Tibial nerve (tissue), 4 donors: Measurements from ENCODE around the gene KAT8. TPM values are rescaled to one million over a fixed set of nuclear protein-coding genes. Genes with fewer than 3 reads are reported as not detected.

Experiments
- DNase-seq, 2 donors: peaks; one replicate each; pipeline ENCODE4 v3.0.0-alpha.2; 2019; ENCODE audit warnings: low spot score in 2 of 2
- H3K27ac ChIP-seq, 4 donors: fragments of 200-600 bp; sonication (generic) in 3 of 4; one replicate each; pipeline ENCODE4 v1.5.1; 2017 to 2019; ENCODE audit warnings: mild to moderate bottlenecking in 1 of 4
- H3K27me3 ChIP-seq, 2 donors: fragments of 200-600 bp; sonication (generic) in 1 of 2; one replicate each; pipeline versions ENCODE4 v1.5.1 to v1.6.0; 2017 to 2019
- H3K36me3 ChIP-seq, 3 donors: fragments of 200-600 bp; sonication (generic); one replicate each; pipeline ENCODE4 v1.5.1; 2018 to 2019
- H3K4me1 ChIP-seq, 4 donors: fragments of 200-600 bp; sonication (generic) in 3 of 4; one replicate each; pipeline ENCODE4 v1.5.1; 2017 to 2019
- H3K4me3 ChIP-seq, 4 donors: fragments of 200-600 bp; sonication (generic) in 3 of 4; one replicate each; pipeline ENCODE4 v1.5.1; 2017 to 2019; ENCODE audit warnings: mild to moderate bottlenecking in 1 of 4, moderate library complexity in 1 of 4
- H3K9me3 ChIP-seq, 4 donors: fragments of 200-600 bp; sonication (generic) in 3 of 4; one replicate each; pipeline ENCODE4 v1.5.1; 2017 to 2019
- CTCF ChIP-seq, 5 experiments: fragments of 200-600 bp in 3 of 5; fragments of 450-650 bp in 2 of 5; sonication (generic) in 3 of 5; IDR thresholded peaks; one replicate each; pipeline ENCODE4 v1.5.1; 2016 to 2019; ENCODE audit warnings: antibody characterized with exemption in 5 of 5, mild to moderate bottlenecking in 3 of 5, moderate library complexity in 2 of 5
- EP300 ChIP-seq, 2 donors: sonication (generic); formaldehyde crosslinking; IDR thresholded peaks; one replicate each; pipeline ENCODE4 v1.6.1; 2017; ENCODE audit warnings: antibody characterized with exemption in 2 of 2, mild to moderate bottlenecking in 1 of 2
- POLR2A ChIP-seq, 2 donors: fragments of 450-650 bp; IDR thresholded peaks; one replicate each; pipeline ENCODE4 v1.6.1; 2017; ENCODE audit warnings: antibody characterized with exemption in 2 of 2, mild to moderate bottlenecking in 2 of 2, moderate library complexity in 2 of 2
- WGBS, 2 donors: methylation state at CpG; one replicate each; pipeline ENCODE4 v1.1.5; 2018; 5-methylcytosine and 5-hydroxymethylcytosine counted together
- total RNA-seq, 4 donors: library from RNA; depleted of rRNA; stranded (reverse); fragments of >200 nt; gene quantifications; one replicate each; pipeline ENCODE4 v1.1.0, GENCODE V29; 2016

Gene KAT8
- total RNA-seq, 4 donors from 2014 or later, result 79.5 to 99.0 (median 92.7) TPM

- Histone ChIP-seq H3K27me3 (no peaks in the 10 kb centered on the region), H3K27ac (no peak overlapping the region), H3K36me3 (peaks cover 0 to 68% (median 15%) of the 10 kb centered on the region in 3 donors), H3K4me1 (peaks cover 0 to 41% (median 9%) of the 10 kb centered on the region in 4 donors), H3K9me3 (no peaks in the 10 kb centered on the region), H3K4me3 (no peak overlapping the region)
- TF ChIP-seq POLR2A (IDR thresholded peaks at IDR 0.05) (no peak), EP300 (IDR thresholded peaks at IDR 0.05) (no peak), CTCF (IDR thresholded peaks at IDR 0.05) (no peak)
- 90 to 95% methylated on average over 30 of the region's 30 CpGs for WGBS, 2 donors
- no peak for DNase-seq
These were observed 39.7 kb upstream of the KAT8 start for GRCh38 chr16:31077592-31078396.

DNA sequence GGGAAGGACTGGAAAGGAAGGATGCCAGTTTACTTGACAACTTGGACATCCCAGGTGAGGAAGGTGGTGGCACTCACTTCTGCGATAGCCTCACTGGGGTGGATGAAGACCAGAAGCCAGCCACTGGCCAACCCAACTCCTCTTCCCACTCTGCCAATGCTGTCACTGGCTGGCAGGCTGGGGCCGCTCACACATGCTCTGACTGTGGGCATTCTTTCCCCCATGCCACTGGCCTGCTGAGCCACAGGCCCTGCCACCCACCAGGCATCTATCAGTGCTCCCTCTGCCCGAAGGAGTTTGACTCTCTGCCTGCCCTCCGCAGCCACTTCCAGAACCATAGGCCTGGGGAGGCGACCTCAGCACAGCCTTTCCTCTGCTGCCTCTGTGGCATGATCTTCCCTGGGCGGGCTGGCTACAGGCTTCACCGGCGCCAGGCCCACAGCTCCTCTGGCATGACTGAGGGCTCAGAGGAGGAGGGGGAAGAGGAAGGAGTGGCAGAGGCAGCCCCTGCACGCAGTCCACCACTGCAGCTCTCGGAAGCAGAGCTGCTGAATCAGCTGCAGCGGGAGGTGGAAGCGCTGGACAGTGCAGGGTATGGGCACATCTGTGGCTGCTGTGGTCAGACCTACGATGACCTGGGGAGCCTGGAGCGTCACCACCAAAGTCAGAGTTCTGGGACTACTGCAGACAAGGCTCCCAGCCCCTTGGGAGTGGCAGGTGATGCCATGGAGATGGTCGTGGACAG lies 38.7 kb upstream of the KAT8 start:
- peaks cover 0 to 78% (median 15%) of the 10 kb centered on the region in 3 donors for H3K36me3 ChIP-seq
- H3K4me3 ChIP-seq, result no peak overlapping the region
- no peaks in the 10 kb centered on the region for H3K9me3 ChIP-seq
- peaks cover 0 to 43% (median 8%) of the 10 kb centered on the region in 4 donors for H3K4me1 ChIP-seq
- H3K27ac ChIP-seq, result no peak overlapping the region
- TF ChIP-seq EP300 (IDR thresholded peaks at IDR 0.05) (no peak), CTCF (IDR thresholded peaks at IDR 0.05) (no peak), POLR2A (IDR thresholded peaks at IDR 0.05) (no peak)
- H3K27me3 ChIP-seq, result no peaks in the 10 kb centered on the region
- WGBS, 2 donors, result 93 to 95% methylated on average over 14 to 15 of the region's 15 CpGs
- DNase-seq, result no peak

GRCh38 chr16:31079342-31079944 lies 38.0 kb upstream of the KAT8 start:
- H3K27me3 ChIP-seq, result no peaks in the 10 kb centered on the region
- H3K9me3 ChIP-seq, result no peaks in the 10 kb centered on the region
- H3K27ac ChIP-seq, result no peak overlapping the region
- WGBS, 2 donors, result 84 to 92% methylated on average over 13 of the region's 13 CpGs
- DNase-seq, result no peak
- peaks cover 0 to 43% (median 8%) of the 10 kb centered on the region in 4 donors for H3K4me1 ChIP-seq
- H3K36me3 ChIP-seq, result peaks cover 0 to 85% (median 15%) of the 10 kb centered on the region in 3 donors
- TF ChIP-seq POLR2A (IDR thresholded peaks at IDR 0.05) (no peak), CTCF (IDR thresholded peaks at IDR 0.05) (no peak), EP300 (IDR thresholded peaks at IDR 0.05) (no peak)
- H3K4me3 ChIP-seq, result no peak overlapping the region

DNA sequence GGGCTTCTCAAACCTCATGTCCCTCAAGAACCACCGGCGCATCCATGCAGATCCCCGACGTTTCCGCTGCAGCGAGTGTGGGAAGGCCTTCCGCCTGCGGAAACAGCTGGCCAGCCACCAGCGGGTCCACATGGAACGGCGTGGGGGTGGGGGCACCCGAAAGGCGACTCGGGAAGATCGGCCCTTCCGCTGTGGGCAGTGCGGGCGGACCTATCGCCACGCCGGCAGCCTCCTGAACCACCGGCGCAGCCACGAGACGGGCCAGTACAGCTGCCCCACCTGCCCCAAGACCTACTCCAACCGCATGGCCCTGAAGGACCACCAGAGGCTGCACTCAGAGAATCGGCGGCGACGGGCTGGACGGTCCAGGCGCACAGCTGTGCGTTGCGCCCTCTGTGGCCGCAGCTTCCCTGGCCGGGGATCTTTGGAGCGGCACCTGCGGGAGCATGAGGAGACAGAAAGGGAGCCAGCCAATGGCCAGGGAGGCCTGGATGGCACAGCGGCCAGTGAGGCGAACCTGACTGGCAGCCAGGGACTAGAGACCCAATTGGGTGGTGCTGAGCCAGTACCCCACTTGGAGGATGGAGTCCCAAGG lies 37.3 kb upstream of the KAT8 start:
- Histone ChIP-seq H3K27me3 (no peaks in the 10 kb centered on the region), H3K4me1 (peaks cover 0 to 38% (median 3%) of the 10 kb centered on the region in 4 donors), H3K36me3 (peaks cover 0 to 92% (median 15%) of the 10 kb centered on the region in 3 donors), H3K9me3 (no peaks in the 10 kb centered on the region), H3K27ac (no peak overlapping the region), H3K4me3 (no peak overlapping the region)
- 94 to 95% methylated on average over 27 to 31 of the region's 40 CpGs for WGBS, 2 donors
- no peak for DNase-seq
- TF ChIP-seq CTCF (IDR thresholded peaks at IDR 0.05), result no peak
- no peak for TF ChIP-seq EP300 (IDR thresholded peaks at IDR 0.05)
- no peak for TF ChIP-seq POLR2A (IDR thresholded peaks at IDR 0.05)
